Epithelial cell of esophagus (primary cell): ENCODE results near the gene DNA2.
"Not testable (repeated sequence)": the region's sequence is repeated elsewhere in the genome, so short reads cannot be mapped to it uniquely, and the experiment has no call there.

Source experiments
- DNase-seq: peaks from one replicate; pipeline ENCODE4 v3.0.0; 2010; ENCODE audit warnings: low read depth
- H3K4me3 ChIP-seq: 2 replicates; pipeline ENCODE4 v1.5.1; 2011; ENCODE audit warnings: mild to moderate bottlenecking, low read length, control low read depth
- TF ChIP-seq, protein P1 (sequence below): IDR thresholded peaks from 2 replicates; pipeline ENCODE4 v1.5.1; 2011; ENCODE audit warnings: low read depth, mild to moderate bottlenecking, low read length, control low read depth, inconsistent platforms; ENCODE audit not compliant: insufficient read depth; ENCODE audit errors: missing control alignments

DNA2 gene, protein sequence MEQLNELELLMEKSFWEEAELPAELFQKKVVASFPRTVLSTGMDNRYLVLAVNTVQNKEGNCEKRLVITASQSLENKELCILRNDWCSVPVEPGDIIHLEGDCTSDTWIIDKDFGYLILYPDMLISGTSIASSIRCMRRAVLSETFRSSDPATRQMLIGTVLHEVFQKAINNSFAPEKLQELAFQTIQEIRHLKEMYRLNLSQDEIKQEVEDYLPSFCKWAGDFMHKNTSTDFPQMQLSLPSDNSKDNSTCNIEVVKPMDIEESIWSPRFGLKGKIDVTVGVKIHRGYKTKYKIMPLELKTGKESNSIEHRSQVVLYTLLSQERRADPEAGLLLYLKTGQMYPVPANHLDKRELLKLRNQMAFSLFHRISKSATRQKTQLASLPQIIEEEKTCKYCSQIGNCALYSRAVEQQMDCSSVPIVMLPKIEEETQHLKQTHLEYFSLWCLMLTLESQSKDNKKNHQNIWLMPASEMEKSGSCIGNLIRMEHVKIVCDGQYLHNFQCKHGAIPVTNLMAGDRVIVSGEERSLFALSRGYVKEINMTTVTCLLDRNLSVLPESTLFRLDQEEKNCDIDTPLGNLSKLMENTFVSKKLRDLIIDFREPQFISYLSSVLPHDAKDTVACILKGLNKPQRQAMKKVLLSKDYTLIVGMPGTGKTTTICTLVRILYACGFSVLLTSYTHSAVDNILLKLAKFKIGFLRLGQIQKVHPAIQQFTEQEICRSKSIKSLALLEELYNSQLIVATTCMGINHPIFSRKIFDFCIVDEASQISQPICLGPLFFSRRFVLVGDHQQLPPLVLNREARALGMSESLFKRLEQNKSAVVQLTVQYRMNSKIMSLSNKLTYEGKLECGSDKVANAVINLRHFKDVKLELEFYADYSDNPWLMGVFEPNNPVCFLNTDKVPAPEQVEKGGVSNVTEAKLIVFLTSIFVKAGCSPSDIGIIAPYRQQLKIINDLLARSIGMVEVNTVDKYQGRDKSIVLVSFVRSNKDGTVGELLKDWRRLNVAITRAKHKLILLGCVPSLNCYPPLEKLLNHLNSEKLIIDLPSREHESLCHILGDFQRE

GRCh38 chr10:68471586-68472408 lies at the start of gene DNA2:
DNA2 (minus strand) TSS chr10:68471973; CDS start chr10:68471864, 109 bp downstream.
- TF ChIP-seq, protein P1, sequence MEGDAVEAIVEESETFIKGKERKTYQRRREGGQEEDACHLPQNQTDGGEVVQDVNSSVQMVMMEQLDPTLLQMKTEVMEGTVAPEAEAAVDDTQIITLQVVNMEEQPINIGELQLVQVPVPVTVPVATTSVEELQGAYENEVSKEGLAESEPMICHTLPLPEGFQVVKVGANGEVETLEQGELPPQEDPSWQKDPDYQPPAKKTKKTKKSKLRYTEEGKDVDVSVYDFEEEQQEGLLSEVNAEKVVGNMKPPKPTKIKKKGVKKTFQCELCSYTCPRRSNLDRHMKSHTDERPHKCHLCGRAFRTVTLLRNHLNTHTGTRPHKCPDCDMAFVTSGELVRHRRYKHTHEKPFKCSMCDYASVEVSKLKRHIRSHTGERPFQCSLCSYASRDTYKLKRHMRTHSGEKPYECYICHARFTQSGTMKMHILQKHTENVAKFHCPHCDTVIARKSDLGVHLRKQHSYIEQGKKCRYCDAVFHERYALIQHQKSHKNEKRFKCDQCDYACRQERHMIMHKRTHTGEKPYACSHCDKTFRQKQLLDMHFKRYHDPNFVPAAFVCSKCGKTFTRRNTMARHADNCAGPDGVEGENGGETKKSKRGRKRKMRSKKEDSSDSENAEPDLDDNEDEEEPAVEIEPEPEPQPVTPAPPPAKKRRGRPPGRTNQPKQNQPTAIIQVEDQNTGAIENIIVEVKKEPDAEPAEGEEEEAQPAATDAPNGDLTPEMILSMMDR, result no peak
- peak; percentile 61 for DNase-seq
- peak within 1 kb of the TSS; percentile 71 for H3K4me3 ChIP-seq

DNA sequence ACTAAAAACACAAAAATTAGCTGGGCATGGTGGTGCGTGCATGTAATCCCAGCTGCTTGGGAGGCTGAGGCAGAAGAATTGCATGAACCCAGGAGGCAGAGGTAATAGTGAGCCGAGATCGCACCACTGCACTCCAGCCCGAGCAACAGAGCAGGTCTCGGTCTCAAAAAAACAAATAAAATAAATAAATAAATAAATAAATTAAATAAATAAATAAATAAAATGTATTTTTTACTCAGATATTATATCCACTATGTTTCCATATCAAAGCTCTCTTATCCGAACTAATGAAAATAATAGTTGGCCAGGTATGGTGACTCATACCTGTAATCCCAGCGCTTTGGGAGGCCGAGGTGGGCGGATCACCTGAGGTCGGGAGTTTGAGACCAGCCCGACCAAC lies 46.8 kb upstream of the DNA2 start:
- H3K4me3 ChIP-seq, DNase-seq: not testable (repeated sequence)

GRCh38 chr10:68517188-68517587 lies 45.4 kb upstream of the DNA2 start:
- no peak overlapping the region for H3K4me3 ChIP-seq
- TF ChIP-seq, protein P1, result no peak
- no peak for DNase-seq

- H3K4me3 ChIP-seq, result no peak overlapping the region
- TF ChIP-seq, protein P1, result no peak
- DNase-seq, result peak; percentile 13
Observed at GRCh38 chr10:68516766-68517165, 45.0 kb upstream of the DNA2 start.

DNA sequence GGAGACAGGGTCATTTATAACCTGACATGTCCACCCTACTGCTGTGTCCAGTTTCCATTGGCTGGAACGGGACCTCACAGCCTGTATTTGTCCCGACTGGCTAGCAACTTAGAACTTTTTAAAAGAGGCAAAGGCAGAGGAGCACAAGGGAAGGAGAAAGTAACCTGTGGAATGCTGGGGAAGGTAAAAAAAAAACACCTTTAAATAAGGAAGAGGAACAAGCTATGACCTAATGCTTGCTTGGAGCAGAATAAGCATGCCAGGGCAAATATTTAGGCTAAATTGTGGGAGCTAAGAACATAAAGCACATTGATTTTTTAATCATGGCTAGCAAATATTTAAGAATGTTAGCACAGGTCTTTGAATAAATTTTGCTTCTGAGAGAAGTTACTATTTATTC lies 44.4 kb upstream of the DNA2 start:
- peak; percentile 35 for DNase-seq
- not testable (repeated sequence) for H3K4me3 ChIP-seq

- H3K4me3 ChIP-seq, result no peak overlapping the region
- TF ChIP-seq, protein P1, result no peak
- no peak for DNase-seq
Observed at GRCh38 chr10:68508090-68508489, 36.3 kb upstream of the DNA2 start.

- DNase-seq, result no peak
- TF ChIP-seq, protein P1, result no peak
- no peak overlapping the region for H3K4me3 ChIP-seq
Observed at GRCh38 chr10:68506411-68506810, 34.6 kb upstream of the DNA2 start.
